K562 (cell line): ENCODE data around the gene NPEPPS. TPM values are rescaled to one million over a fixed set of nuclear protein-coding genes. Genes with fewer than 3 reads are reported as not detected.

Experiments used
- ATAC-seq: fragments of 200-7000 bp; cut with Tn5 transposase; 3 replicates; pipeline ENCODE4 v1.9.1; 2020; ENCODE audit warnings: moderate library complexity
- BruUV-seq: library from RNA; stranded (reverse); fragments of 400-500 nt; replicated peaks from 2 replicates; lab custom pipeline; 2021; lab: Mats Ljungman, UMichigan
- CTCF ChIA-PET: fragments of 300-600 bp; formaldehyde crosslinking; extraction: SDS; loops from one replicate; lab custom pipeline; 2021; ENCODE audit warnings: low intra/inter-chr PET ratio; lab: Yijun Ruan, JAX
- POLR2A ChIA-PET: fragments of 300-600, 350-650 bp; sonication (Branson Sonifier 250); formaldehyde crosslinking; extraction: SDS; loops from one replicate; lab custom pipeline; 2021; ENCODE audit warnings: antibody characterized with exemption, inconsistent platforms; lab: Yijun Ruan, JAX
- DNase-seq, 4 experiments: peaks; one replicate each; pipeline versions ENCODE4 v3.0.0 to v3.0.0-alpha.2; 2011 to 2018; ENCODE audit warnings: low spot score in 3 of 4, mixed read lengths in 3 of 4; ENCODE audit errors: extremely low read depth in 1 of 4
- FAIRE-seq: peaks from 2 replicates; lab custom pipeline; 2011; peaks lifted over from hg19 to GRCh38; lab: Jason Lieb, UNC
- H2AFZ ChIP-seq: 2 replicates; pipeline ENCODE4 v1.6.0; 2011; ENCODE audit warnings: low read depth, low read length, control low read depth, inconsistent platforms
- H3K27ac ChIP-seq: fragments of 200-600 bp; 3 replicates; pipeline ENCODE4 v1.8.0; 2011; ENCODE audit warnings: low read depth, mild to moderate bottlenecking, control low read depth, inconsistent platforms, low read length, moderate library complexity, mixed read lengths; ENCODE audit errors: extremely low read depth
- H3K27me3 ChIP-seq, 2 experiments: fragments of 300-600 bp in 1 of 2; 2 replicates in 1 of 2; 3 replicates in 1 of 2; pipeline versions ENCODE4 v1.6.0 to v1.8.0; 2011; ENCODE audit warnings: inconsistent platforms in 2 of 2, low read length in 2 of 2, mild to moderate bottlenecking in 1 of 2, mixed read lengths in 1 of 2, moderate library complexity in 1 of 2; ENCODE audit not compliant: control insufficient read depth in 2 of 2, insufficient read depth in 2 of 2
- H3K36me3 ChIP-seq: fragments of 300-600 bp; 3 replicates; pipeline ENCODE4 v1.8.0; 2011; ENCODE audit warnings: mild to moderate bottlenecking, low read length, inconsistent platforms; ENCODE audit not compliant: control insufficient read depth, insufficient read depth
- H3K4me1 ChIP-seq, 2 experiments: fragments of 200-600 bp in 1 of 2; replicated peaks in 1 of 2; 2 replicates in 1 of 2; 3 replicates in 1 of 2; pipeline versions ENCODE4 v1.5.1 to v1.8.0; 2011; ENCODE audit warnings: inconsistent platforms in 2 of 2, low read length in 2 of 2, mild to moderate bottlenecking in 1 of 2, mixed read lengths in 1 of 2, moderate library complexity in 1 of 2; ENCODE audit not compliant: control insufficient read depth in 2 of 2, insufficient read depth in 2 of 2
- H3K4me2 ChIP-seq: 2 replicates; pipeline ENCODE4 v1.6.1; 2011; ENCODE audit warnings: low read length, control low read depth, inconsistent platforms, mixed read lengths; ENCODE audit not compliant: insufficient read depth
- H3K4me3 ChIP-seq: fragments of 200-600 bp; sonication (generic), shearing (Covaris generic); 2 replicates; pipeline ENCODE4 v1.5.1; 2016; ENCODE audit warnings: control low read depth, inconsistent platforms
- H3K79me2 ChIP-seq: fragments of 200-600 bp; 3 replicates; pipeline ENCODE4 v1.8.0; 2011; ENCODE audit warnings: low read length, inconsistent platforms; ENCODE audit not compliant: control insufficient read depth, insufficient read depth
- H3K9ac ChIP-seq, 2 experiments: 2 replicates each; pipeline versions ENCODE4 v1.6.0 to v1.6.1; 2011; ENCODE audit warnings: low read depth in 2 of 2, low read length in 2 of 2, control low read depth in 1 of 2, inconsistent platforms in 1 of 2, mild to moderate bottlenecking in 1 of 2, mixed read lengths in 1 of 2; ENCODE audit not compliant: insufficient read depth in 1 of 2
- H3K9me1 ChIP-seq: one replicate; pipeline ENCODE4 v1.6.0; 2011; ENCODE audit warnings: inconsistent platforms, mild to moderate bottlenecking, low read length, moderate library complexity; ENCODE audit not compliant: control insufficient read depth, insufficient read depth
- H3K9me3 ChIP-seq: replicated peaks from 2 replicates; pipeline ENCODE4 v1.5.1; 2011; ENCODE audit warnings: low read depth, low read length, inconsistent platforms; ENCODE audit not compliant: control insufficient read depth, insufficient read depth
- H4K20me1 ChIP-seq: replicated peaks from 2 replicates; pipeline ENCODE4 v1.6.1; 2011; ENCODE audit warnings: low read length, inconsistent platforms, mixed read lengths; ENCODE audit not compliant: control insufficient read depth, insufficient read depth
- BRD4 ChIP-seq: fragments of 200-600 bp; sonication (generic); IDR thresholded peaks from 2 replicates; pipeline ENCODE4 v1.6.1; 2017; ENCODE audit warnings: inconsistent platforms
- FOXP1 ChIP-seq: sonication (generic); formaldehyde crosslinking; IDR thresholded peaks from 2 replicates; pipeline ENCODE4 v1.8.0; 2022; ENCODE audit warnings: mild to moderate bottlenecking, missing genetic modification reagents
- GTF2E2 ChIP-seq: fragments of 200-800 bp; sonication (Bioruptor generic); IDR thresholded peaks from 2 replicates; pipeline ENCODE4 v1.6.1; 2016; ENCODE audit warnings: missing genetic modification characterization, missing compliant biosample characterization
- JUNB ChIP-seq: fragments of 450-650 bp; formaldehyde crosslinking; conservative IDR thresholded peaks from 2 replicates; pipeline ENCODE4 v1.4.0; 2020; ENCODE audit warnings: mild to moderate bottlenecking
- MTF1 ChIP-seq: fragments of 250-450 bp; sonication (Bioruptor Pico); IDR thresholded peaks from 2 replicates; pipeline ENCODE4 v1.9.0; 2021; ENCODE audit warnings: moderate library complexity, mild to moderate bottlenecking, inconsistent platforms, borderline replicate concordance
- MXD1 ChIP-seq: fragments of 250-450 bp; sonication (Bioruptor Pico); IDR thresholded peaks from 2 replicates; pipeline ENCODE4 v1.8.0; 2021; ENCODE audit warnings: borderline replicate concordance, mild to moderate bottlenecking, moderate library complexity; ENCODE audit not compliant: poor library complexity, severe bottlenecking
- NR2C1 ChIP-seq, 2 experiments: fragments of 450-650 bp; IDR thresholded peaks; 2 replicates each; pipeline ENCODE4 v1.6.1; 2017; ENCODE audit warnings: mild to moderate bottlenecking in 2 of 2, antibody characterized with exemption in 1 of 2, inconsistent platforms in 1 of 2, missing compliant biosample characterization in 1 of 2, missing genetic modification characterization in 1 of 2
- NR2C2 ChIP-seq, 2 experiments: fragments of 200-800 bp in 1 of 2; sonication (Bioruptor generic) in 1 of 2; sonication (generic) in 1 of 2; formaldehyde crosslinking in 1 of 2; IDR thresholded peaks; 2 replicates each; pipeline versions ENCODE4 v1.6.1 to v1.8.0; 2016 to 2022; ENCODE audit warnings: mild to moderate bottlenecking in 1 of 2, missing compliant biosample characterization in 1 of 2, missing genetic modification characterization in 1 of 2, missing genetic modification reagents in 1 of 2
- RAD21 ChIP-seq, 2 experiments: fragments of 250-450 bp in 1 of 2; fragments of 450-650 bp in 1 of 2; sonication (Bioruptor Pico) in 1 of 2; formaldehyde crosslinking in 1 of 2; IDR thresholded peaks in 1 of 2; conservative IDR thresholded peaks in 1 of 2; 2 replicates each; pipeline versions ENCODE4 v1.4.0 to v1.8.0; 2020 to 2022; ENCODE audit warnings: mild to moderate bottlenecking in 2 of 2, moderate library complexity in 1 of 2
- ZBED1 ChIP-seq: IDR thresholded peaks from 2 replicates; pipeline ENCODE4 v1.6.1; 2014
- ZNF143 ChIP-seq: sonication (generic); formaldehyde crosslinking; IDR thresholded peaks from 2 replicates; pipeline ENCODE4 v1.9.0; 2022; ENCODE audit warnings: mild to moderate bottlenecking, missing genetic modification reagents
- ZNF318 ChIP-seq, 2 experiments: fragments of 450-650 bp; IDR thresholded peaks; 2 replicates each; pipeline ENCODE4 v1.6.1; 2016; ENCODE audit warnings: mild to moderate bottlenecking in 2 of 2, borderline replicate concordance in 1 of 2, low read depth in 1 of 2, moderate library complexity in 1 of 2
- WGBS: fragments of 100-300 bp; shearing (Covaris generic); methylation state at CpG from one replicate; pipeline ENCODE4 v1.1.6; 2016; ENCODE audit warnings: low coverage, mixed read lengths; ENCODE audit not compliant: insufficient coverage; ENCODE audit errors: missing lambda C conversion rate; 5-methylcytosine and 5-hydroxymethylcytosine counted together
- in situ Hi-C: fragments of 300-500 bp; cut with MboI; formaldehyde crosslinking; loops from 4 replicates; pipeline ENCODE4 v1.15.0; 2018; ENCODE audit warnings: inconsistent platforms, mixed read lengths
- intact Hi-C: fragments of 100-400 bp; cut with micrococcal nuclease; formaldehyde crosslinking; loops from 2 replicates; pipeline ENCODE4 v1.14.2; 2022
- polyA plus RNA-seq, 8 experiments: library from polyadenylated mRNA; depleted of rRNA in 4 of 8; stranded (reverse) in 5 of 8; unstranded in 3 of 8; fragments of >200 nt; fragmentation: Nextera tagmentation in 2 of 8; fragmentation: Illumina TruSeq in 1 of 8; extraction: Ambion mirVana in 2 of 8; extraction: Trizol in 1 of 8; gene quantifications; 2 replicates each; pipeline versions ENCODE4 v1.2.1 to v1.2.3, GENCODE V29; 2011 to 2014; ENCODE audit warnings: inconsistent platforms in 1 of 8, missing spikeins in 1 of 8
- total RNA-seq, 7 experiments: library from RNA; depleted of rRNA in 6 of 7; stranded (reverse); fragments of >200 nt in 6 of 7; fragmentation: Illumina TruSeq in 2 of 7; extraction: Trizol in 2 of 7; gene quantifications; 2 replicates each; pipeline versions ENCODE4 v1.2.1 to v1.2.3, GENCODE V29; 2011 to 2021; ENCODE audit warnings: low replicate concordance in 1 of 7

Gene NPEPPS
- total and polyA plus RNA-seq, 9 of the 15 experiments (the other 6 are each of a cell fraction or from before 2014, with no cell fraction given) = 21.4 to 108 (median 46.0) TPM

GRCh38 chr17:47663912-47664623 is 133.2 kb downstream of the NPEPPS start:
- FAIRE-seq = peak; percentile 84
- Histone ChIP-seq H3K4me3 (no peak overlapping the region), H3K79me2 (peaks cover 17% of the 10 kb centered on the region; the same call in 2 of the 3 replicates), H3K4me1 (no peaks in the 10 kb centered on the region), H3K27ac (no peak overlapping the region), H3K27me3 (no peaks in the 10 kb centered on the region), H3K9ac (no peak overlapping the region), H3K9me1 (no peaks in the 10 kb centered on the region), H3K9me3 (no peaks in the 10 kb centered on the region), H3K4me2 (no peak overlapping the region), H2AFZ (no peak overlapping the region), H4K20me1 (0 out of 2 replicates have a peak, but pooled peaks cover 6% of the 10 kb centered on the region), H3K36me3 (peaks cover 94% of the 10 kb centered on the region)
- no TSS peak for BruUV-seq
- in situ Hi-C loops (no loop called here), intact Hi-C loops (no loop called here)
- DNase-seq = peak; percentile 39 to 65 (median 50)
- WGBS = 62% methylated on average over 6 of the region's 6 CpGs
- ChIA-PET POLR2A (interaction anchor here (0.7 to 5.4 kb wide), 8 partner anchors 10 to 31 kb away, joined by 3 to 35 read pairs (median 5); partner anchors contain the start of gene KPNB1), CTCF (interaction anchor here (1.1 kb wide), 2 partner anchors 10 to 79 kb away, joined by 3 to 5 read pairs; no protein-coding TSS in a partner anchor)
- peak; percentile 88 for ATAC-seq
- TF ChIP-seq ZNF318 (IDR thresholded peaks at IDR 0.05; ENCODE audit: borderline replicate concordance in 1 of 2, low read depth in 1 of 2) (no peak), ZNF143 (CRISPR knock-in tag) (no peak), JUNB (CRISPR knock-in tag) (no peak), NR2C2 (CRISPR knock-in tag; IDR thresholded peaks at IDR 0.05) (no peak), NR2C2 (tag; IDR thresholded peaks at IDR 0.05) (no peak), FOXP1 (CRISPR knock-in tag) (no peak), RAD21 (CRISPR knock-in tag; conservative IDR thresholded peaks at IDR 0.05 in 1 of 2, IDR thresholded peaks at IDR 0.05 in 1 of 2) (peak; percentile 50 to 68), BRD4 (no peak), GTF2E2 (no peak), ZBED1 (no peak), MTF1 (CRISPR knock-in tag) (no peak), MXD1 (CRISPR knock-in tag) (no peak), NR2C1 (IDR thresholded peaks at IDR 0.05) (no peak), NR2C1 (tag; IDR thresholded peaks at IDR 0.05) (no peak)
